Fibroblast of the aortic adventitia (primary cell): ENCODE results near the gene CROT. TPM values are rescaled to one million over a fixed set of nuclear protein-coding genes. Genes with fewer than 3 reads are reported as not detected.
A peak's percentile ranks its signal among the peaks of the same experiment; 100 is the strongest.

Source experiments
- DNase-seq: peaks from one replicate; pipeline ENCODE4 v3.0.0-alpha.2; 2010; ENCODE audit warnings: low read depth
- H3K4me3 ChIP-seq: 2 replicates; pipeline ENCODE4 v1.5.1; 2011; ENCODE audit warnings: low read depth, mild to moderate bottlenecking, control low read depth, low read length, moderate library complexity
- total RNA-seq: library from RNA; depleted of rRNA; stranded (reverse); fragments of >200 nt; gene quantifications from 2 replicates; pipeline ENCODE4 v1.2.3, GENCODE V29; 2012; ENCODE audit warnings: low replicate concordance
- TF ChIP-seq, protein P1 (sequence below): IDR thresholded peaks from 2 replicates; pipeline ENCODE4 v1.5.1; 2011; ENCODE audit warnings: mild to moderate bottlenecking, low read length, control low read depth, inconsistent platforms; ENCODE audit not compliant: insufficient read depth

Gene CROT
- total RNA-seq, 1 donor = 25.9 TPM

DNA sequence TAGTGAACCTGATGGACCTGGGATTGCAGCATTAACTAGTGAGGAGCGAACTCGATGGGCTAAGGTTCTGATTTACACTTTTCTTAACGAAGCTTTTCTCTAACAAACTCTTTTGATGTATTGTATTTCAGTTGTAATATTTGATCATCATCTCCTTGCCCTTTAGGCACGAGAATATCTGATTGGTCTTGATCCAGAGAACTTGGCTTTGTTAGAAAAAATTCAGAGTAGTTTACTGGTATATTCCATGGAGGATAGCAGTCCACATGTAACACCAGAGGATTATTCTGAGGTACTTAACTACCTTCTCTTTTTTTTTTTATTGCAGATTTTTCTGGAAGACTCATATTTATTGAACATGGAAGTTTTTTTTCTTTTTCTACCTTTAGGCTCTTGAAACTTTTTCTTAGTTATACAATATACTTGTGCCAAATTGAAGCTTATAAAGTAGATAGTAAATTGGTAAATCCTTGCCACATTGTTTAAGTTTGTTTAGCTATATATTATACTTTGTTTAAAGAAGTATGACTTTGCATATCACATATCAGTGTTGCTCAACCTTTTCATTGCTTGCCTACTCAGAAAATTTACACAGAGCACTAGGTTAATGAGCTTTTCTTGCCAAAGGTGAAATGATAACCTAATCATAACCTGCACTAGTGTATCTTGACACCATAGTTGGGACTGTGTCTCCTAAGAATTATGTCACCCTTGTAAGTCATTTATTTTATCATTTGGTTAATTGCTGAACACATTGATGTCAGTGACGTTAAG lies 30.4 kb downstream of the CROT start:
- no peak overlapping the region for H3K4me3 ChIP-seq
- TF ChIP-seq, protein P1, sequence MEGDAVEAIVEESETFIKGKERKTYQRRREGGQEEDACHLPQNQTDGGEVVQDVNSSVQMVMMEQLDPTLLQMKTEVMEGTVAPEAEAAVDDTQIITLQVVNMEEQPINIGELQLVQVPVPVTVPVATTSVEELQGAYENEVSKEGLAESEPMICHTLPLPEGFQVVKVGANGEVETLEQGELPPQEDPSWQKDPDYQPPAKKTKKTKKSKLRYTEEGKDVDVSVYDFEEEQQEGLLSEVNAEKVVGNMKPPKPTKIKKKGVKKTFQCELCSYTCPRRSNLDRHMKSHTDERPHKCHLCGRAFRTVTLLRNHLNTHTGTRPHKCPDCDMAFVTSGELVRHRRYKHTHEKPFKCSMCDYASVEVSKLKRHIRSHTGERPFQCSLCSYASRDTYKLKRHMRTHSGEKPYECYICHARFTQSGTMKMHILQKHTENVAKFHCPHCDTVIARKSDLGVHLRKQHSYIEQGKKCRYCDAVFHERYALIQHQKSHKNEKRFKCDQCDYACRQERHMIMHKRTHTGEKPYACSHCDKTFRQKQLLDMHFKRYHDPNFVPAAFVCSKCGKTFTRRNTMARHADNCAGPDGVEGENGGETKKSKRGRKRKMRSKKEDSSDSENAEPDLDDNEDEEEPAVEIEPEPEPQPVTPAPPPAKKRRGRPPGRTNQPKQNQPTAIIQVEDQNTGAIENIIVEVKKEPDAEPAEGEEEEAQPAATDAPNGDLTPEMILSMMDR = no peak
- no peak for DNase-seq

DNA sequence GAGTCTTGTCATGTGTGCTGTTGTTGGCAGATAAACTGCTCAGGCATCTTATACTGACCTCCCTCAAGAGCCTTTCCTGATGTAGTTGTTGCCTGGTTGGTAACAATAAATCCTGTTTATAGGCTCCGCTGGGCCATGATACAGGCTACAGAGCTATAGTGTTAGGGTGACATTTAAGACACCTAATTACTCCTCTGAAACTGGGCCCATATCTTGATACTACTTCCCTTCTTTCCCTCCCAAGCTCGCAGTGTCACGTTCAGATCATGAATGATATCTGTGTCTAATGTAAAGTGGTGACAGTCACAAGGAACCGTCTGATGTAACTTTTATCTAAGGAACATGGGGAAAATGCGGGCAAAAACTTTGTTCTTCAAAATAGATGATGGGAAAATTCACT lies 35.4 kb downstream of the CROT start:
- no peak for DNase-seq
- H3K4me3 ChIP-seq = no peak overlapping the region
- TF ChIP-seq, protein P1 = no peak

GRCh38 chr7:87391020-87391701 lies 45.7 kb downstream of the CROT start:
- no peak for DNase-seq
- no peak overlapping the region for H3K4me3 ChIP-seq
- TF ChIP-seq, protein P1 = no peak

DNA sequence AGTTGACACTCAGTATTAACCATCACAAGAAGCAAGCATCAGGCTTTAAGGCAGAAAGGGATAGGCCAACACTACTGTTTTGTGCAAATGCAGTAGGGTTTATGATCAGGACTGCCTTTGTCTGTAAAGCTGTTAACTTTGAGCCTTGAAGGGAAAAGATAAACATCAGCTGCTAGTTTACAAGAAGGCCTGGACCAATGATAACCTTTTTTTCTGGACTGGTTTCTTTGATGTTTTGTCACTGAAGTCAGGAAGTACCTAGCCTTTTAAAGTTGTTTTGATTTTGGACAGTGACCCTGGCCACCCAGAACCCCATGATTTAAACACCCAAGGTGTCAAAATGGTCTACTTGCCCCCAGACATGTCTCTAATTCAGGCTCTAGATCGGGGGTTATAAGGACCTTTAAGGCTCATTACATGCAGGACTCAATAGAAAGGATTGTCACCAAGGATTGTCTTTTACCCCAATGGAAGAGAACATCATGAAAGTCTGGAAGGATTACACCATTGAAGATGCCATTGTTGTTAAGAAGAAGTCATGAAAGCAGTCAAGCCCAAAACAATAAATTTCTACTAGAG lies 50.1 kb downstream of the CROT start:
- TF ChIP-seq, protein P1 = no peak
- DNase-seq = no peak
- H3K4me3 ChIP-seq = no peak overlapping the region

GRCh38 chr7:87398446-87398845 lies 53.0 kb downstream of the CROT start:
- H3K4me3 ChIP-seq = no peak overlapping the region
- TF ChIP-seq, protein P1 = no peak
- peak; percentile 20 for DNase-seq

- TF ChIP-seq, protein P1 = no peak
Measured at GRCh38 chr7:87404674-87405073, 59.2 kb downstream of the CROT start.

More at GRCh38 chr7:87404674-87405073, 59.2 kb downstream of the CROT start:
- no peak overlapping the region for H3K4me3 ChIP-seq
- DNase-seq = peak; percentile 34
